HG03432 (cell line): ENCODE data around the gene GM2A.
"Not testable (repeated sequence)": the region's sequence is repeated elsewhere in the genome, so short reads cannot be mapped to it uniquely, and the experiment has no call there.

Experiments
- ATAC-seq: cut with Tn5 transposase; IDR thresholded peaks from one replicate; pipeline ENCODE4 v1.9.1; 2021; ENCODE audit warnings: mild to moderate bottlenecking, moderate library complexity; ENCODE audit not compliant: unreplicated experiment

Gene GM2A

GRCh38 chr5:151227918-151228447 lies 25.0 kb upstream of the GM2A start:
- ATAC-seq, result no peak

DNA sequence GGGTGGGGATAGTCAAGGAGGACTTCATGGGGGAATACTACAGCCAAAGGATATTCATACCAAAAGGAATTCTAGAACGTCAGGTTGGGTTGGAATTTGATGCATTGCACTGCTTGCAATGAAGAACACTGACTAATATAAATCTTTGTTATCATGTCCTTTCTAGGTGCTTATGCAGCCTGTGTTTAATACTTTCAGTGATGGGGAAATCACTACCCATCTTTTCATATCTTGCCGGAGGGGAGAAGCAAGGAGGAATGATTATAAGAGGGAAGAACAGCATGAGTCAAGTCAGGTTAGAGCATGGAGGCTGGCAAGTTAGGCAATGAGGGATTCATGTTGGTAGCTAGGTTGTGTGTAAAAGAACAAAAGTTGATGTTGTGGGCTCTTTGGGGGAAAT lies 24.0 kb upstream of the GM2A start:
- ATAC-seq, result no peak

DNA sequence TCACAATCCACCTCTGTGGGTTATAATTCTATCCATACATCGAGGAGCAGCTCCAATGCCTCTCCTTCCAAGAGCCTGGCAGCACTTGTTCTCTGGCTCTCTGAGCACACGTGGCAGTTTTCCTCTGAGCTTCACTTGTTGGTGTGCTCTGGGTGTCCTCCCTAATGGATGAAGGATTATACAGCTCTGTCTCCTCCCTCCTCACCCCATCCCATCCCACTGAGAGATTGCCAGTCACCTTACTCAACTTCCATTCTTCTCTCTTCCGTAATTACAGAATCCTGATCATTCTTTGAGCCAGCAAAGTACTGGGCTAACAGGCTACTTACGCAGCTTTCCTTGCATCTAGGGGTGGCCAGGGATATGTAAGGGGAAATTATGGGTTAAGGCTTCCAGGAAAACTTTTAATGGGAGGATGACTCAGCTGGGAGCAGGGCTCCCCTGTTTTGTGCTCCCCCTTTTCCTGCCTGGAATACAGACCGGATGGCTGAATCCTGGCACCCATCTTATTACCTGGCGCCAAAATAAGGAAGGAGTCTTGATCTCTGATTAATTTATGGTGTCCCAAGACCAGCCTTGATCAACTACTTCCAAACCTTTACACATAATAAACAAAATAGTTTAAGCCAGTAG lies 22.8 kb upstream of the GM2A start:
- no peak for ATAC-seq

GRCh38 chr5:151231359-151231758 lies 21.6 kb upstream of the GM2A start:
- ATAC-seq, result no peak

DNA sequence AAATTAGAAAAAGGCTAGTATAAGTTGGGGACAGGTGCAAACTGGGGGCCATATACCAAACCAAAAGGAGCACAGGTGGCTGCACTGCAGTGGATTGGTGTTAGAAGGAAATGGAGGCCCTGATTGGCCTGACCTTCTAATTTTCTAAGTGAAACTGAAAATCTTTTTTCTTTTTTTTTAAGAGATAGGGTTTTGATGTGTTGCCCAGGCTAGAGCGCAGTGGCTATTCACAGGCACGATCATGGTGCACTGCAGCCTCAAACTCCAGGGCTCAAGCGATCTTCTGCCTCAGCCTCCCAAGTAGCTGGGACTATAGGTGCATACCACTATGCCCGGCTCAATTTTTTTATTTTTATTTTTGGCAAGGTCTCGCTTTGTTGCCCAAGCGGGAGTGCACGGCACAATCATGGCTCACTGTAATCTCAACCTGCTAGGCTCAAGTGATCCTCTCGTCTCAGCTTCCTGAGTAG lies 19.3 kb upstream of the GM2A start:
- peak; percentile 50 for ATAC-seq

DNA sequence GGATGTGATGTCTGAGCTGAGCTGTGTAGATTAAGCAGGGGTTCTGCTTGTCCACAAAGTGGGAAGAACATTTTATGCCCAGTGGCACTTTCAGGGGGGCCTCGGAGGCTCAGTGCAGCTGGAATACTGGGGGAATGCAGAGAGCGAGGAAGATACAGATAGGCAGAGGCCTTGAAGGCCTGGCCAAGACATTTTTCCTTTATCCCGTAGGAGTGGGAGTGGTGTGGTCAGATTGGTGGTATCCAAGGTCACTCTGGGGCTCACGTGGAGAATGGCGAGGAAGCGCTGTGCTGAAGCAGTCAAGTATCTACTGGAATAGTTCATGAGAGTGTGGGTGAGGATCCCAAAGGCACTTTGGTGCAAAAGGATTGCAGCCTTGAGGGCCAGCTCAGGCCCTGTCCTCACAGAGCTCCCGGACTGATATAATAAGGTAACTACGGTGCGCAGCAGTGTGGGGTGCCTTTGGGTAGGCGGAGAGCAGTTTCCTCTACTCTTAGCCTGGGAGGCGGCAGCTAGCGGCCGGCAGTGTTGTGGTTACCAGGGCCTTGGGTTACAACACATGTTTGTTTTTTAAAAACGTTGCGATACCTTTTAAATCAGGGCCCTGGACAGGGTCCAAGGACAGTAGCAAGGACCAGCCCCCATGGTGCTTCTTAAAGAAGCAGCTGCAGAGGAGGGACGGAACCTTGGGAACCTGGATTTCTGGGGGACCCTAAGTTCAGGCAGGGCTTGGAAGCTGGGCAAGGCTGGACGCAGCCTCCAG lies 18.3 kb upstream of the GM2A start:
- ATAC-seq, result peak; percentile 62

DNA sequence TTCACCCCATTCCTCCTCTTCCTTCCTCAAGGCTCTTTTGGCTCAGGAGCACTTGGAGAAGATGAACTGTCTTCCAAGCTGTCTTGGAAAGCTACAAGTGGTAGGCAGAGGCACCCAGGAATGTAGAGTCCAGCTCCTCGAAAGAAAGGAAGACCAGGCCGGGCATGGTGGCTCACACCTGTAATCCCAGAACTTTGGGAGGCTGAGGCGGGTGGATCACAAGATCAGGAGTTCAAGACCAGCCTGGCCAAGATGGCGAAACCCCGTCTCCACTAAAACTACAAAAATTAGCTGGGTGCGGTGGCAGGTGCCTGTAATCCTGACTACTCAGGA lies 17.8 kb upstream of the GM2A start:
- not testable (repeated sequence) for ATAC-seq

- no peak for ATAC-seq
These were observed 16.1 kb upstream of the GM2A start for GRCh38 chr5:151236888-151237287.

DNA sequence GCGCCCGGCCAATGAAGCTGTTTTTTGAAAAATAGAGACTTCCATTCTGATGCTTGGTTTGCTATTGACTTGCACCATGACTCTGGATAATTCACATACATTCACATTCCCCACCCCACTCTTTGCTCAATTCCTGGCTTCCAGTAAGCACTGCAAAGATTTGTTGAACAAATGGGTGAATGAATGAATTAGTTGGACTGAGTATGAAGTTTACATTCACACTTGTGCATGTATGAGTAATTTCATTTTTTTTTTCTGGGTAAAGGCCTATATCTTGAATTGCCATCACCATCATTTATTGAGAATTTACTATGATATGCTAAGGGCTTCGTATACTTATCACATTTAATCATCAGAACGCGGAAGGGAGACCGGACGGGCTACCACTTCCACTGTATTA lies 15.3 kb upstream of the GM2A start:
- no peak for ATAC-seq

GRCh38 chr5:151238303-151238741 lies 14.7 kb upstream of the GM2A start:
- ATAC-seq, result peak; percentile 66

GRCh38 chr5:151239237-151239861 lies 13.6 kb upstream of the GM2A start:
- peak; percentile 40 for ATAC-seq

- not testable (repeated sequence) for ATAC-seq
These were observed 12.6 kb upstream of the GM2A start for GRCh38 chr5:151240268-151240835.

GRCh38 chr5:151240924-151241635 lies 11.9 kb upstream of the GM2A start:
- no peak for ATAC-seq

GRCh38 chr5:151243127-151243526 lies 9.9 kb upstream of the GM2A start:
- ATAC-seq, result no peak

GRCh38 chr5:151243564-151243963 lies 9.4 kb upstream of the GM2A start:
- no peak for ATAC-seq

GRCh38 chr5:151244206-151244605 lies 8.8 kb upstream of the GM2A start:
- no peak for ATAC-seq

DNA sequence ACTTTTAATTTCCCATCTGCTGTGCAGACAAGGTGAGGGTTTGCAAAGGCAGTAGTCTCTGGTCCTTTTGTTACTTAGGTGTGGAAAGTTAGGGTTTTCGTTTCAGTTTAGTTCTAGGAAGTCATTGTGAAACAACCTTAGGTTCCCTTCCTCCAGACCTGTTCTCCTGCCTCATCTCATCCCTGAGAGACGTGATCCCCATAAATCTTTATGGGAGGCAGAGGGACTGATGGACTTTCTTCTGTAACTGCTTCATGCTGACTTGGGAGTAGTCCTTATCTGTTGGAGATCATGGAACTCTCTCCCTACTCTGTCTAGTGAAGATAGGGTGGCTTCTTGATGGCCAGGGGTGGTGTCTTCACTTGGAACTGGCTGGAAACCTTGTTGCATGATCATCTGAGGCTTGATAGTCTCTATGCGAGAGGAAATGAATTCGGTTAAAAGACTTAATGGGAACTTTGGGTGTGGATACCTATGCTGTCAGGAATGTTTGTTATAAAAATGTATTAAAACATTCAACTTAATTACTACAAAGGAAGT lies 7.2 kb upstream of the GM2A start:
- ATAC-seq, result no peak

DNA sequence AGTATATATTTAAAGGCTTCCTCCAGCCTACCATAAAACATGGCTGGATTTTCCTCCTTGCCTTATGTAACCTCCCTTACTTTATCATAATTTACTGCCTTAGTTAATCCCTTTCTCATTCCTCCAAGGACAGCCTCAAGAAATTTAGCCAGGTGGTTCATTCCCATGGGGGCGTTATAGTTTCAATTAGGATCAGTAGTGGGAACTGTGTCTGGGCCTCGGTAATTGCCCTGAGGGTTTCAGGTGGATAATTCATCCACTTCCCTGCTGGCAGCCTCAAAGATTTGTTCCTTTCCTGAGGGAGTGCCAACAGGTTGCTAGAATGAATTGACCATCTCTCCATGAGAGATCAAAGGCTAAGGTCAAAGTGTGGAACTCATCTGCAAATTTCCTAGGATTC lies 4.3 kb upstream of the GM2A start:
- no peak for ATAC-seq

DNA sequence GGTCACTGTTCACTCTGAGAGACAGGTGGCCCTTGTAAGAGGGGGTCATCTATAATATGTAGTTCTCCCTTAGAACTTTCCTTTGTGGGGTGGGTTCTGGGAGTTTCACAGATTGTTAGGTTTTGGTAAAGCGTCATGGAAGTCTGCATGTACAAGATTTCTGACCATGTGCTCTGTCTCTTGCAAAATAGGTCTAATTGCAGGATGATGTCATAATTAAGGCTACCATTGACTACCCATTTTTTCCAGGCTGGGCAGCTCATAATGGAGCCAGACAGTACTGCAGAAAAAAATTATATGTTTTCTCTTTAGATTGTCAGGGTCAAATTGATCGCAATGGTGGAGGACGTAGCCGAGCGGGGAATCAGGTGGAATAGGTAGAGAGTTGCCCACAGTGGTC lies 3.7 kb upstream of the GM2A start:
- ATAC-seq, result no peak

DNA sequence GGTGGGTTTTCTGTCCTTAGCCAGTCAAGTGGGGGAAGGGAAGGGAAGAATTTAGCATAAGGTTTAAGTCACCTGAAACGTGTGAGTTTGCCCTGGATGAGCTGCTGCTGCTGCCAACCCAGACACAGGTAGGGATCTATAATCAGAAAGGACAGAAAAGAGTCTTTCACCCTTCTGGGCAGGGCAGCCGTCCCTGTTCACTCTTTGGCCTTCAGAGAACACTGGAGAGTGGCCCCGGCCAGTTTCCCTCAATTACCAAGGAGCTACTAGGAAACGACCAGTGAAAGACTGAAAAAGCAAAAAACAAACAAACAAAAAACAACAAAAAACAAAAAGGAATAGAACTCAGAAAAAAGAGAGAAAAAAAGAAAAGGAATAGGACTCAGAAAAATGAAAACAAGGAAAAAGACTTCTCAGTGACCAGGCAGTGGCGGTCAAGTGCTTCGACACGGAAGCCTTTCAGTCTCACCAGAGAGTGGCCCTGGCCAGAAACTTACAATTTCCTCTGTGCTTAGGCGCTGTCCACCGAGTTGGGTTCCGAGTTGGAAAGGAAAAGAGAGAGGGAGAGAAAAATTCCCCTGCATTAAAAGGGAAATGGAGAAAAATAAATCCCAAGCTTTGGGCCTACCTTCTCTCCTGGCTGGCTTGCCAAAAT lies 2.5 kb upstream of the GM2A start:
- ATAC-seq, result no peak
